Panc1 (cell line): ENCODE measurements around the gene GNLY.

Experiments
- CTCF ChIP-seq: fragments of 450-650 bp; IDR thresholded peaks from 2 replicates; pipeline ENCODE4 v1.5.1; 2017; ENCODE audit warnings: mild to moderate bottlenecking
- POLR2AphosphoS5 ChIP-seq: IDR thresholded peaks from 2 replicates; pipeline ENCODE4 v1.6.1; 2012; ENCODE audit warnings: mild to moderate bottlenecking, low read depth, low read length, moderate library complexity
- REST ChIP-seq, 2 experiments: IDR thresholded peaks; 2 replicates each; pipeline ENCODE4 v1.6.1; 2011 to 2012; ENCODE audit warnings: low read depth in 2 of 2, control low read depth in 1 of 2, low read length in 1 of 2, mild to moderate bottlenecking in 1 of 2, moderate library complexity in 1 of 2; ENCODE audit not compliant: insufficient read depth in 1 of 2
- SIN3A ChIP-seq: IDR thresholded peaks from 2 replicates; pipeline ENCODE4 v1.6.1; 2012; ENCODE audit warnings: low read depth, mild to moderate bottlenecking, low read length, moderate library complexity, borderline replicate concordance; ENCODE audit not compliant: insufficient read depth
- TCF7L2 ChIP-seq: IDR thresholded peaks from 2 replicates; pipeline ENCODE4 v1.6.1; 2011; ENCODE audit warnings: mild to moderate bottlenecking, low read depth, low read length, inconsistent platforms

GRCh38 chr2:85675427-85675826 lies 18.7 kb upstream of the GNLY start:
- TF ChIP-seq CTCF, result no peak
- no peak for TF ChIP-seq SIN3A
- TF ChIP-seq REST (IDR thresholded peaks at IDR 0.05; ENCODE audit: insufficient read depth in 1 of 2, low read depth in 2 of 2, low read length in 1 of 2), result no peak
- TF ChIP-seq POLR2AphosphoS5, result no peak
- no peak for TF ChIP-seq TCF7L2
